Stimulated activated naive CD8-positive, alpha-beta T cell treated with anti-CD3 and anti-CD28 coated beads, Interleukin-15, Interleukin-2, amounts not matched to agents 100 ng/mL and 50 ng/mL, for 24 hours (primary cell): ENCODE results near the gene GAS2.

Experiments
- H3K27ac Mint-ChIP-seq: one replicate; pipeline ENCODE4 v1.8.0; 2021; ENCODE audit warnings: mild to moderate bottlenecking, mixed read lengths
- H3K27me3 Mint-ChIP-seq: one replicate; pipeline ENCODE4 v1.8.0; 2021; ENCODE audit warnings: mixed read lengths
- H3K36me3 Mint-ChIP-seq: one replicate; pipeline ENCODE4 v1.8.0; 2021; ENCODE audit warnings: low read depth, mixed read lengths
- H3K4me1 Mint-ChIP-seq: one replicate; pipeline ENCODE4 v1.8.0; 2021; ENCODE audit warnings: low read depth, mixed read lengths
- H3K4me3 Mint-ChIP-seq: one replicate; pipeline ENCODE4 v1.8.0; 2021; ENCODE audit warnings: mild to moderate bottlenecking, mixed read lengths
- H3K9me3 Mint-ChIP-seq: one replicate; pipeline ENCODE4 v1.8.0; 2021; ENCODE audit warnings: mixed read lengths

GAS2 gene

GRCh38 chr11:22690871-22691270 lies 24.5 kb downstream of the GAS2 start:
- H3K4me3 Mint-ChIP-seq: peak overlapping the region; percentile 57
- no peaks in the 10 kb centered on the region for H3K27me3 Mint-ChIP-seq
- H3K27ac Mint-ChIP-seq: peak overlapping the region; percentile 33

GRCh38 chr11:22699388-22699787 lies 33.0 kb downstream of the GAS2 start:
- no peaks in the 10 kb centered on the region for H3K27me3 Mint-ChIP-seq
- H3K4me3 Mint-ChIP-seq: no peak overlapping the region
- no peaks in the 10 kb centered on the region for H3K9me3 Mint-ChIP-seq
- H3K36me3 Mint-ChIP-seq: no peaks in the 10 kb centered on the region
- H3K27ac Mint-ChIP-seq: no peak overlapping the region
- H3K4me1 Mint-ChIP-seq: peaks cover 24% of the 10 kb centered on the region

More at GRCh38 chr11:22690871-22691270, 24.5 kb downstream of the GAS2 start:
- H3K36me3 Mint-ChIP-seq: no peaks in the 10 kb centered on the region
- no peaks in the 10 kb centered on the region for H3K9me3 Mint-ChIP-seq
- H3K4me1 Mint-ChIP-seq: peaks cover 13% of the 10 kb centered on the region

- Mint-ChIP-seq H3K4me3 (no peak overlapping the region), H3K27me3 (no peaks in the 10 kb centered on the region), H3K36me3 (no peaks in the 10 kb centered on the region), H3K27ac (no peak overlapping the region), H3K4me1 (peaks cover 24% of the 10 kb centered on the region), H3K9me3 (peaks cover 4% of the 10 kb centered on the region)
These were observed 35.6 kb downstream of the GAS2 start for GRCh38 chr11:22702031-22702430.

GRCh38 chr11:22703040-22703439 lies 36.6 kb downstream of the GAS2 start:
- Mint-ChIP-seq H3K36me3 (no peaks in the 10 kb centered on the region), H3K4me3 (peak overlapping the region; percentile 18)

GRCh38 chr11:22703591-22703990 lies 37.2 kb downstream of the GAS2 start:
- H3K4me3 Mint-ChIP-seq: no peak overlapping the region
- H3K27me3 Mint-ChIP-seq: no peaks in the 10 kb centered on the region
- H3K36me3 Mint-ChIP-seq: no peaks in the 10 kb centered on the region
- peaks cover 4% of the 10 kb centered on the region for H3K9me3 Mint-ChIP-seq
- H3K4me1 Mint-ChIP-seq: peaks cover 24% of the 10 kb centered on the region
- no peak overlapping the region for H3K27ac Mint-ChIP-seq

More at GRCh38 chr11:22703040-22703439, 36.6 kb downstream of the GAS2 start:
- Mint-ChIP-seq H3K4me1 (peaks cover 24% of the 10 kb centered on the region), H3K9me3 (peaks cover 4% of the 10 kb centered on the region), H3K27me3 (no peaks in the 10 kb centered on the region), H3K27ac (peak overlapping the region; percentile 63)

GRCh38 chr11:22707119-22707899 lies 40.9 kb downstream of the GAS2 start:
- no peaks in the 10 kb centered on the region for H3K36me3 Mint-ChIP-seq
- no peak overlapping the region for H3K4me3 Mint-ChIP-seq
- peaks cover 4% of the 10 kb centered on the region for H3K9me3 Mint-ChIP-seq
- H3K27me3 Mint-ChIP-seq: no peaks in the 10 kb centered on the region
- peaks cover 16% of the 10 kb centered on the region for H3K4me1 Mint-ChIP-seq
- no peak overlapping the region for H3K27ac Mint-ChIP-seq

- H3K27ac Mint-ChIP-seq: no peak overlapping the region
- H3K4me3 Mint-ChIP-seq: no peak overlapping the region
- H3K36me3 Mint-ChIP-seq: no peaks in the 10 kb centered on the region
- H3K4me1 Mint-ChIP-seq: no peaks in the 10 kb centered on the region
- peaks cover 4% of the 10 kb centered on the region for H3K27me3 Mint-ChIP-seq
- H3K9me3 Mint-ChIP-seq: peaks cover 4% of the 10 kb centered on the region
These were observed 44.8 kb downstream of the GAS2 start for GRCh38 chr11:22711071-22711770.

GRCh38 chr11:22711880-22712279 lies 45.5 kb downstream of the GAS2 start:
- H3K36me3 Mint-ChIP-seq: no peaks in the 10 kb centered on the region
- peaks cover 4% of the 10 kb centered on the region for H3K9me3 Mint-ChIP-seq
- H3K4me1 Mint-ChIP-seq: no peaks in the 10 kb centered on the region
- peaks cover 4% of the 10 kb centered on the region for H3K27me3 Mint-ChIP-seq
- H3K4me3 Mint-ChIP-seq: no peak overlapping the region
- H3K27ac Mint-ChIP-seq: no peak overlapping the region

GRCh38 chr11:22713336-22713735 lies 46.9 kb downstream of the GAS2 start:
- H3K27ac Mint-ChIP-seq: no peak overlapping the region
- H3K27me3 Mint-ChIP-seq: peaks cover 4% of the 10 kb centered on the region
- no peaks in the 10 kb centered on the region for H3K36me3 Mint-ChIP-seq
- H3K4me3 Mint-ChIP-seq: no peak overlapping the region
- peaks cover 4% of the 10 kb centered on the region for H3K9me3 Mint-ChIP-seq
- no peaks in the 10 kb centered on the region for H3K4me1 Mint-ChIP-seq

- Mint-ChIP-seq H3K9me3 (peaks cover 4% of the 10 kb centered on the region), H3K36me3 (no peaks in the 10 kb centered on the region), H3K27me3 (peaks cover 4% of the 10 kb centered on the region), H3K4me1 (no peaks in the 10 kb centered on the region), H3K4me3 (no peak overlapping the region), H3K27ac (no peak overlapping the region)
These were observed 49.6 kb downstream of the GAS2 start for GRCh38 chr11:22715971-22716370.

- Mint-ChIP-seq H3K4me1 (no peaks in the 10 kb centered on the region), H3K4me3 (no peak overlapping the region), H3K27me3 (peaks cover 4% of the 10 kb centered on the region), H3K9me3 (no peaks in the 10 kb centered on the region), H3K27ac (no peak overlapping the region), H3K36me3 (no peaks in the 10 kb centered on the region)
These were observed 54.0 kb downstream of the GAS2 start for GRCh38 chr11:22720457-22720856.

- Mint-ChIP-seq H3K4me1 (no peaks in the 10 kb centered on the region), H3K27ac (no peak overlapping the region), H3K9me3 (no peaks in the 10 kb centered on the region), H3K27me3 (peaks cover 4% of the 10 kb centered on the region), H3K4me3 (no peak overlapping the region), H3K36me3 (no peaks in the 10 kb centered on the region)
These were observed 56.9 kb downstream of the GAS2 start for GRCh38 chr11:22723274-22723673.

- no peak overlapping the region for H3K4me3 Mint-ChIP-seq
- H3K27me3 Mint-ChIP-seq: peaks cover 4% of the 10 kb centered on the region
- H3K4me1 Mint-ChIP-seq: no peaks in the 10 kb centered on the region
- H3K9me3 Mint-ChIP-seq: no peaks in the 10 kb centered on the region
- no peaks in the 10 kb centered on the region for H3K36me3 Mint-ChIP-seq
- no peak overlapping the region for H3K27ac Mint-ChIP-seq
These were observed 58.7 kb downstream of the GAS2 start for GRCh38 chr11:22725079-22725478.

- H3K4me3 Mint-ChIP-seq: no peak overlapping the region
- no peaks in the 10 kb centered on the region for H3K4me1 Mint-ChIP-seq
- no peaks in the 10 kb centered on the region for H3K36me3 Mint-ChIP-seq
- no peak overlapping the region for H3K27ac Mint-ChIP-seq
- no peaks in the 10 kb centered on the region for H3K9me3 Mint-ChIP-seq
- H3K27me3 Mint-ChIP-seq: peaks cover 6% of the 10 kb centered on the region
These were observed 62.4 kb downstream of the GAS2 start for GRCh38 chr11:22728600-22729389.

- H3K4me3 Mint-ChIP-seq: no peak overlapping the region
- no peak overlapping the region for H3K27ac Mint-ChIP-seq
- no peaks in the 10 kb centered on the region for H3K9me3 Mint-ChIP-seq
- no peaks in the 10 kb centered on the region for H3K4me1 Mint-ChIP-seq
- peaks cover 6% of the 10 kb centered on the region for H3K27me3 Mint-ChIP-seq
- H3K36me3 Mint-ChIP-seq: no peaks in the 10 kb centered on the region
These were observed 63.9 kb downstream of the GAS2 start for GRCh38 chr11:22730319-22730718.
